ENCODE measurements around the gene GMPS. TPM values are rescaled to one million over a fixed set of nuclear protein-coding genes. Genes with fewer than 3 reads are reported as not detected.

Gene GMPS
- total and polyA plus RNA-seq, 9 of the 15 experiments (the other 6 are each of a cell fraction or from before 2014, with no cell fraction given) = 73.7 to 282 (median 156) TPM

DNA sequence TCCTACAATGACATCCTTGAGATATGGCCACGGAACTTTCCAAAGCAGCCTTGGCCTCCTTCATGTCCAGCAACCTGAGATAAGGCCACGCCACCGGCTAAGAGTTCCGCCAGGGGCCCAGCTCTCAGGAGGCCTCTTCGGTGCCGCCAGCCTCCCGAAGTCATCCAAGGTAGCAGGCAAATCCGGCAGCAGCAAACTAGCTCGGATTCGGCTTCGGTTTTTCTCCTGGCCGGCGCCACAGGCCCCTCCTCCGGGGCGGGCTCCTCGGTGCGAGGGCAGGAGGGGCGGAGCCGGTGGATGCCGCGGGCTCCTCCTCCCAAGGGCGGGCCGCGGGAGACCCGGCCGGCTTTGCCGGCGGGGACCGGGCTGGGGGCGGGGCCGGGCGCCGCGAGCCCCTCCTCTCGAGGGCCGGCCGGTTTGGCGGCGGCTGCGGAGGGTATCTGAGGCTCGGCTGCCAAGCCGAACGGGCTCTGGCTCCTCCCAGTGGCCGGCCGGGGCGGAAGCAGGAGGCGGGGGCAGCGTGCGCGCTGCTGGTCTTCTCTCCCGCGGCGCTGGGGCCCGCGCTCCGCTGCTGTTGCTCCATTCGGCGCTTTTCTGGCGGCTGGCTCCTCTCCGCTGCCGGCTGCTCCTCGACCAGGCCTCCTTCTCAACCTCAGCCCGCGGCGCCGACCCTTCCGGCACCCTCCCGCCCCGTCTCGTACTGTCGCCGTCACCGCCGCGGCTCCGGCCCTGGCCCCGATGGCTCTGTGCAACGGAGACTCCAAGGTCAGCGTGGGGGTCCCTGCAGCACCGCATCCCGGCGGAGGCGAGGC is at the start of gene GMPS (continued):
- TF ChIP-seq, protein P1, sequence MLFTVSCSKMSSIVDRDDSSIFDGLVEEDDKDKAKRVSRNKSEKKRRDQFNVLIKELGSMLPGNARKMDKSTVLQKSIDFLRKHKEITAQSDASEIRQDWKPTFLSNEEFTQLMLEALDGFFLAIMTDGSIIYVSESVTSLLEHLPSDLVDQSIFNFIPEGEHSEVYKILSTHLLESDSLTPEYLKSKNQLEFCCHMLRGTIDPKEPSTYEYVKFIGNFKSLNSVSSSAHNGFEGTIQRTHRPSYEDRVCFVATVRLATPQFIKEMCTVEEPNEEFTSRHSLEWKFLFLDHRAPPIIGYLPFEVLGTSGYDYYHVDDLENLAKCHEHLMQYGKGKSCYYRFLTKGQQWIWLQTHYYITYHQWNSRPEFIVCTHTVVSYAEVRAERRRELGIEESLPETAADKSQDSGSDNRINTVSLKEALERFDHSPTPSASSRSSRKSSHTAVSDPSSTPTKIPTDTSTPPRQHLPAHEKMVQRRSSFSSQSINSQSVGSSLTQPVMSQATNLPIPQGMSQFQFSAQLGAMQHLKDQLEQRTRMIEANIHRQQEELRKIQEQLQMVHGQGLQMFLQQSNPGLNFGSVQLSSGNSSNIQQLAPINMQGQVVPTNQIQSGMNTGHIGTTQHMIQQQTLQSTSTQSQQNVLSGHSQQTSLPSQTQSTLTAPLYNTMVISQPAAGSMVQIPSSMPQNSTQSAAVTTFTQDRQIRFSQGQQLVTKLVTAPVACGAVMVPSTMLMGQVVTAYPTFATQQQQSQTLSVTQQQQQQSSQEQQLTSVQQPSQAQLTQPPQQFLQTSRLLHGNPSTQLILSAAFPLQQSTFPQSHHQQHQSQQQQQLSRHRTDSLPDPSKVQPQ (CRISPR knock-in tag; IDR thresholded peaks at IDR 0.05; ENCODE audit: borderline replicate concordance) = no peak
- no peak for TF ChIP-seq FOXK1 (CRISPR knock-in tag; IDR thresholded peaks at IDR 0.05; ENCODE audit: borderline replicate concordance)
- peak; percentile 68; the same call in 1 of the 2 replicates for TF ChIP-seq ZNF282 (CRISPR knock-in tag; IDR thresholded peaks at IDR 0.05)
- no peak for TF ChIP-seq ZNF197 (CRISPR knock-in tag; IDR thresholded peaks at IDR 0.05; ENCODE audit: low read depth)
- no peak for TF ChIP-seq ZNF586 (CRISPR knock-in tag; conservative IDR thresholded peaks at IDR 0.05)
- TF ChIP-seq, protein P2, sequence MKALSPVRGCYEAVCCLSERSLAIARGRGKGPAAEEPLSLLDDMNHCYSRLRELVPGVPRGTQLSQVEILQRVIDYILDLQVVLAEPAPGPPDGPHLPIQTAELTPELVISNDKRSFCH (CRISPR knock-in tag; IDR thresholded peaks at IDR 0.05) = no peak
- TF ChIP-seq, protein P2 (tag; IDR thresholded peaks at IDR 0.05) = no peak
- no peak for TF ChIP-seq RBM14 (IDR thresholded peaks at IDR 0.05; ENCODE audit: borderline replicate concordance, insufficient read depth, low read depth, low read length)
- no peak for TF ChIP-seq POU5F1 (IDR thresholded peaks at IDR 0.05; ENCODE audit: borderline replicate concordance, low read depth, low read length, partially characterized antibody)
- TF ChIP-seq, protein P3, sequence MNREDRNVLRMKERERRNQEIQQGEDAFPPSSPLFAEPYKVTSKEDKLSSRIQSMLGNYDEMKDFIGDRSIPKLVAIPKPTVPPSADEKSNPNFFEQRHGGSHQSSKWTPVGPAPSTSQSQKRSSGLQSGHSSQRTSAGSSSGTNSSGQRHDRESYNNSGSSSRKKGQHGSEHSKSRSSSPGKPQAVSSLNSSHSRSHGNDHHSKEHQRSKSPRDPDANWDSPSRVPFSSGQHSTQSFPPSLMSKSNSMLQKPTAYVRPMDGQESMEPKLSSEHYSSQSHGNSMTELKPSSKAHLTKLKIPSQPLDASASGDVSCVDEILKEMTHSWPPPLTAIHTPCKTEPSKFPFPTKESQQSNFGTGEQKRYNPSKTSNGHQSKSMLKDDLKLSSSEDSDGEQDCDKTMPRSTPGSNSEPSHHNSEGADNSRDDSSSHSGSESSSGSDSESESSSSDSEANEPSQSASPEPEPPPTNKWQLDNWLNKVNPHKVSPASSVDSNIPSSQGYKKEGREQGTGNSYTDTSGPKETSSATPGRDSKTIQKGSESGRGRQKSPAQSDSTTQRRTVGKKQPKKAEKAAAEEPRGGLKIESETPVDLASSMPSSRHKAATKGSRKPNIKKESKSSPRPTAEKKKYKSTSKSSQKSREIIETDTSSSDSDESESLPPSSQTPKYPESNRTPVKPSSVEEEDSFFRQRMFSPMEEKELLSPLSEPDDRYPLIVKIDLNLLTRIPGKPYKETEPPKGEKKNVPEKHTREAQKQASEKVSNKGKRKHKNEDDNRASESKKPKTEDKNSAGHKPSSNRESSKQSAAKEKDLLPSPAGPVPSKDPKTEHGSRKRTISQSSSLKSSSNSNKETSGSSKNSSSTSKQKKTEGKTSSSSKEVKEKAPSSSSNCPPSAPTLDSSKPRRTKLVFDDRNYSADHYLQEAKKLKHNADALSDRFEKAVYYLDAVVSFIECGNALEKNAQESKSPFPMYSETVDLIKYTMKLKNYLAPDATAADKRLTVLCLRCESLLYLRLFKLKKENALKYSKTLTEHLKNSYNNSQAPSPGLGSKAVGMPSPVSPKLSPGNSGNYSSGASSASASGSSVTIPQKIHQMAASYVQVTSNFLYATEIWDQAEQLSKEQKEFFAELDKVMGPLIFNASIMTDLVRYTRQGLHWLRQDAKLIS (CRISPR knock-in tag; IDR thresholded peaks at IDR 0.05) = no peak; the same call in 1 of the 2 replicates
- TF ChIP-seq RCOR1 (IDR thresholded peaks at IDR 0.05; ENCODE audit: borderline replicate concordance in 1 of 2, low read depth in 2 of 2, low read length in 2 of 2) = no peak; a peak in 1 of 4 replicates
- no peak for TF ChIP-seq ZNF41 (CRISPR knock-in tag; conservative IDR thresholded peaks at IDR 0.05)
- no peak for TF ChIP-seq ZNF124 (CRISPR knock-in tag; IDR thresholded peaks at IDR 0.05)
- no peak for TF ChIP-seq SREBF1 (IDR thresholded peaks at IDR 0.05; ENCODE audit: borderline replicate concordance, low read depth, low read length)
- TF ChIP-seq, protein P4, sequence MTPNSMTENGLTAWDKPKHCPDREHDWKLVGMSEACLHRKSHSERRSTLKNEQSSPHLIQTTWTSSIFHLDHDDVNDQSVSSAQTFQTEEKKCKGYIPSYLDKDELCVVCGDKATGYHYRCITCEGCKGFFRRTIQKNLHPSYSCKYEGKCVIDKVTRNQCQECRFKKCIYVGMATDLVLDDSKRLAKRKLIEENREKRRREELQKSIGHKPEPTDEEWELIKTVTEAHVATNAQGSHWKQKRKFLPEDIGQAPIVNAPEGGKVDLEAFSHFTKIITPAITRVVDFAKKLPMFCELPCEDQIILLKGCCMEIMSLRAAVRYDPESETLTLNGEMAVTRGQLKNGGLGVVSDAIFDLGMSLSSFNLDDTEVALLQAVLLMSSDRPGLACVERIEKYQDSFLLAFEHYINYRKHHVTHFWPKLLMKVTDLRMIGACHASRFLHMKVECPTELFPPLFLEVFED (CRISPR knock-in tag; conservative IDR thresholded peaks at IDR 0.05) = no peak
- no peak for TF ChIP-seq MEF2D (tag; conservative IDR thresholded peaks at IDR 0.05; ENCODE audit: low read depth)
- TF ChIP-seq FOXM1 (IDR thresholded peaks at IDR 0.05; ENCODE audit: low read depth) = no peak
- TF ChIP-seq FOXM1 (CRISPR knock-in tag; IDR thresholded peaks at IDR 0.05; ENCODE audit: low read depth) = 0 out of 2 replicates have a peak, but pooled peaks have one; percentile 79
- no peak for TF ChIP-seq CSDE1 (IDR thresholded peaks at IDR 0.05)

Data from K562 (cell line).